HG03139 (cell line): ENCODE results near the gene ZKSCAN3.
A peak's percentile ranks its signal among the peaks of the same experiment; 100 is the strongest.
"Not testable (repeated sequence)": the region's sequence is repeated elsewhere in the genome, so short reads cannot be mapped to it uniquely, and the experiment has no call there.

ENCODE experiments used
- ATAC-seq: cut with Tn5 transposase; IDR thresholded peaks from one replicate; pipeline ENCODE4 v1.9.1; 2021; ENCODE audit not compliant: unreplicated experiment

Gene ZKSCAN3

DNA sequence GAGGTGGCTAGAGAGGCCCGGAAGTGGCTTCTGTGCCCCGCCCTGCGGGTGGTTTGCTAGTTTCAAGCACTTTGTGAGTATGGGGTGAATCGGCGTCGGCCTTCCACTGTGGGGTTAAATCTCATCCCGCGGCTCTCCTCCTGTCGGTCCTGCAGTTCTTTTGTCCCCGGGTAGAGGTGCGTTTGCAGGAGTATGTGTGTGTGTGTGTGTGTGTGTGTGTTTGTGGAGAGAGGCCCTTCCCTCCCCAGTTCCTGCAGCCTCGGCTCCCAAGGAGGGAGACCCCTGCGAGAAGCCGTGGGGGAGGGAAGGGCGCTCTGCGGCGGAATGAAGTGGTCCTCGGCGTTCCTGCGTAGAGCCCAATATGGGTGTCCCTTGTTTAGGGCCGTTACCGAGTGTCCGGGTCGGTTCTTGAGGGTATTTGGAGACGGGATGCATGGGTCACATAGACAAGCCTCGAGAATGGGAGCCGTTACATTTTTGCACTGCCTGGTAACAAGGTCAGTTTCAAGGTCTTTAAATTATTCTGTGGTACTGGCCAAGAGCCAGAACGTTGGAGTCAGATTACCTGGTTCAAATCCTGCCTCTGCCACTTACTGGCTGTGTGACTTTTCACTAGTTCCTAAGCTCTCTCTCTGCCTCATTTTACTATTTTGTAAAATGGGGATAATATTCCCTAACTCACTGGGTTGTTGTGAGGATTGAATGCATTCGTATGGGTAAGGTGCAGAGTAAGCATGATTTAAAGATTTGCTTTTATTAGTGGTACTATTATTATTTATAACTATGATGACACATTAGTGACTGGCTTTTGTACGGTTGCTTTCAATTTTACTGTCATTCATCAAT lies at the start of gene ZKSCAN3:
Gene ZKSCAN3 (plus strand): TSS at position 56 of the 846 bp plus-strand sequence. CDS start 9,640 bp downstream, outside the sequence.
- ATAC-seq = peak; percentile 94

DNA sequence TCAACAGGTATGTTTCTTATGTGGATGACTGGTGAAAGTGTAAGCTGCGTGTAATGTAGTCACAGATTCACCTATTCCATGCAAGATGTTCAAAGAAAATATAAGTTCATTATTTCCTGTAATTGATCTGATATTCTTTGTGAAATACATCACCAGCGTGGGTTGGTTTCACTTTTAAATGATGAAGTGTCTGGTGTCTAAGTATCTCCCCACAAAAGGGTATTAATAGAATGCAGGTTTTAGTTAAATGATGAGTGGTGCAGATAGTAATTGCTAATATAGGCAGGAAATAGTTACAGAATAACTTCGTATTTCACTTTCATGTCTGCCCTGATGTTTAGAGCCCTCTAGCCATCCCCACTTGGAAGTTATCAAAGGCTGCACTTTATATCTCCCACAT lies 46.2 kb upstream of the ZKSCAN3 start:
- ATAC-seq = peak; percentile 80

DNA sequence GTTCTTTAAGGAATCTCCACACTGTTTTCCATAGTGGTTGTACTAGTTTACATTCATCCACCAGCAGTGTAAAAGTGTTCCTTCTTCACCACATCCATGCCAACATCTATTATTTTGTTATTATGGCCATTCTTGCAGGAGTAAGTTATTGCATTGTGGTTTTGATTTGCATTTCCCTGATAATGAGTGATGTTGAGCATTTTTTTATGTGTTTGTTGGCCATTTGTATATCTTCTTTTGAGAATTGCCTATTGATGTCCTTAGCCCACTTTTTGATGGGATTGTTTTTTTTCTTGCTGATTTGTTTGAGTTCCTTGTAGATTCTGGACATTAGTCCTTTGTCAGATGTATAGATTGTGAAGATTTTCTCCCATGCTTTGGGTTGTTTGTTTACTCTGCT lies 43.4 kb upstream of the ZKSCAN3 start:
- ATAC-seq = not testable (repeated sequence)

DNA sequence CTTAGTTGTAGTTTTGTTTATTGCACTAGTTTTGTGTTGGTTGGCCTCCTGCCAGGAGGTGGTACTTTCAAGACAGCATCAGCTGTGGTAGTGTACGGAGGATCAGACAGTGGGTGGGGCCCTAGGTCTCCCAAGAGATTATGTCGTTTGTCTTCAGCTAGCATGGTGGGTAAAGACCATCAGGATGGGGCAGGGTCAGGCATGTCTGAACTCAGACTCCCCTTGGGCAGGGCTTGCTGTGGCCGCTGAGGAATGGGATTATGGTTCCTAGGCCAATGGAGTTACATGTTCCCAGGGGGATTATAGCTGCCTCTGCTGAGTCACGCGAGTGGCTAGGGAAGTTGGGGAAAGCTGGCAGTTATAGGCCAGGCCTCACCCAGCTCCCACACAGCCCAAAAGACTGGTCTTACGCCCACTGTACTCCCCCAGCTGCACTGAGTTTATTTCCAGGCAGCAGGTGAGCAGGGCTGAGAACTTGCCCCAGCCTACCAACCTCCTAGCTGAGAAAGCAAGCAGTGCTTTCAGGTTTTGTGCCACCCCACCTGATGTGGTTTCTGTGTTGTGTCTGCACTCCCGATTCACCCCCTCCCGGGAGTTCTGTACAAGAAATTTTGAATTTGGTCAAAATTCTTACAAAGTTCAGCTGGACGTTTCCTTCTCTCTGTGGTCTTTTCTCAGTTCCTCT lies 38.5 kb upstream of the ZKSCAN3 start:
- no peak for ATAC-seq

DNA sequence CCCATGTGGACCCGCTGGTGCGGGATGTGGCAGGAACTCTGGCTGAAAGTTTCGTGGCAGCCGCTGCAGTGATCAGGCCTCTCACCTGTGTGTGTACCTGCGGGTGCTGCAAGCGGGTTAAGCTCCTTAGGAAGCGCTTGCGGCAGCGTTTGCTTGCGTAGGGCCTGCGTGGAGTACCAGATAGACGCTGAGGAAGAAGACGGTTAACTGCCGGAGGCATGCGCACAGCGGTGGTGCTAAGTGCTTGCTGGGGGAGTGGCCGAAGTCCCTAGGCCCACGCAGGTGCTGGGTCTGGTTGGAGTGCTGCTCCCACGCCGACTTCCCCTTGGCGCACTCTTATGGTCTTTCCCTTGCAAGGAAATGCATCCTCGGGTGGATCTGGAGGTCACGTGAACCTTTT lies 36.8 kb upstream of the ZKSCAN3 start:
- no peak for ATAC-seq

DNA sequence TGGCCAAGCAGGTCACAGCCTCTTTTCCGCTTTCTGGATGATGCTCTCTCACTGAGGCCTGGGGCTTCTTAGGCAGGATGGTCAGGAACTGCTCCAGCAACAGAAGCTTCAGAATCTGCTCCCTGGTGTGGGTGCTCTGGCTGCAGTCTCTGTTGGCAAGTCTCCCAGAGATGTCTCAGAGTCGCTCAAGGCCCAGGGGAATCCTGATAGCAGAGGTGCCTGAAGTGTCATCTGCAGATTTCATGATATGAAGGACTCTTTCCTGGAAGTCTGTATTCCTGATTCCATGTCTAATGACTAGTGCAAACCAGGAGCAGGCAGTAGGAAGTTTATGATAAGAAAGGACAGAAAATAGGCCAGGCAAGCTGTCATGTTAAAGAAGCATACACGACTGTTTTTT lies 34.1 kb upstream of the ZKSCAN3 start:
- no peak for ATAC-seq

DNA sequence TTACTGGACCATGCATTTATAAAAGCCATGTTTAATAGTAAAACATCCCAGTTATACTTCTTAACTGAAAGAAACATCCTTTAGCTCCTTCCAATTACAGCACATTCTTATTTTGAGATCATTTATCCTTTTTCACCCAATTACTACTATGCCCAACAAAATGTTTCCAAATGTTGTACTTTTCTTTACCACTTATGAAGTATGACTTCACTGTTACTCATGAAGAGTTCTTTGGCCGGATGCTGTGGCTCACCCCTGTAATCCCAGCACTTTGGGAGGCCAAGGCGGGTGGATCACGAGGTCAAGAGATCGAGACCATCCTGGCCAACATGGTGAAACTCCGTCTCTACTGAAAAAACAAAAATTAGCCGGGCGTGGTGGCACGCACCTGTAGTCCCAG lies 31.9 kb upstream of the ZKSCAN3 start:
- not testable (repeated sequence) for ATAC-seq

DNA sequence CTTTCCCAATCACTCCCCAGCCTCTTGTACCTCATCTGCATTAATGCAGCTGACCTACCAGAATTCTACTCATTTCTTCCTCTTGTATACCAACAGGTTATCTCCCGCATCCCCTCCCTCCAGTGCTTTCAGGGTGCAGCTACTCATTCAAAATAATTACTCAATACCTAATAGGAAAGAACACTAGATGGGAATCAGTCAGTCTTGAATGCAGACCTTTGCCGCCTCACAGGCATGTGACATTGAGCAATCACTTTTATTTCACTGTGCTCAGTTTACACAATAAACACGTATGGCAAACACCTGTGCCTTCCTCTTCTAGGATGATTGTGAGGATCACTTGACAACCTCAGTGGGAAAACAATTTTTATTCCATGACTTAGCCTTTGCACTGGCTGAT lies 27.1 kb upstream of the ZKSCAN3 start:
- ATAC-seq = no peak

DNA sequence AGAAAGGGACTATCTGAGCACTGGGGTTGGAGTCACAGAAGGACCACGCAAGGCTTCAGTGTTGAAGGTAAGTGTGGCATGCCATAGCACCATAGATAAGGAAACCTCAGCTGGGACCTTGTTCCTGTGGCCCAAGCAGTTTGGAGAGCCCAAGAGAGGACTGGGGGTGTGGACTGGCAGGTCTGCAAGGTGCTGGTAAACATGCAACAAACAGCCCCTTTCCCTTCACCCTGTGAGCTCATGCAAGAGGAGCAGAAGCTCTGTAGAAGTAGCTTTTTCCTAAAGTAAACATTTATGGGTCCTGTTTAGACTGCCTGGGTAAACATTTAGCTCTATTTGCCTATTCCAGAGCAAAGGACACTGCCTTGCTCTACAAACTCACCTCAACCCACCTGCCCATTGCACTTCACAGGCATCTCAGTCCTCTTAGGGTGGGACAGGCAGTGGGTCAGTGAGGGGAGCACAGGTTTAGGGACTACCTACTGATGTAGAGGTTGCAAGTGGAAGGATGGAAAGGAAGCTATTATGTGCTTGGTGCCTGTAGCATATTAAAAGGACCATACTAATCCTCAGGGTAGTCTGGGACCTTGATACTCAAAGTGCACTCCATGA lies 25.8 kb upstream of the ZKSCAN3 start:
- ATAC-seq = no peak

DNA sequence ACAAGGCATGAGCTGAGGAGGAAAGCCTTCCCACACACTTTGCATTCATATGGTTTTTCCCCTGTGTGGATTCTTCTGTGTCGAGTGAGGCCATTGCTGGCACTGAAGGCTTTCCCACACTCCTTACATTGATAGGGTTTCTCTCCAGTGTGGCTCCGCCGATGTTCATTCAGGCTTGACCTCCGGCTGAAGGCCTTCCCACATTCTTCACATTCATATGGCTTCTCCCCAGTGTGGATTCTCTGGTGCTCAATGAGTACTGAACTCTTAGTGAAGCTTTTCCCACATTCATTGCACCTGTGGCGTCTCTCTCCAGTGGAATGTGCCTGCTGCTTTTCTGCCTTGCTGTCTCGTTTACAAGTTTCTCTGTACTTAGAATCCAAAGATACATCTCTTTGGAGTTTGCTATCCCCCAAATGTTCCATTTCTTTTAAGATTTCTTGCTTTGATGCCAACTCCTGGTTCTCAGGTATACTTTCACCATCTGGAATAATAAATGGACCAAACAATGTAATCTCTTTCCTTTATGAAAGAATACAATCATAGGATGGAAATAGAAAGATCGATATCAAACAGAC lies 23.3 kb upstream of the ZKSCAN3 start:
- ATAC-seq = no peak

DNA sequence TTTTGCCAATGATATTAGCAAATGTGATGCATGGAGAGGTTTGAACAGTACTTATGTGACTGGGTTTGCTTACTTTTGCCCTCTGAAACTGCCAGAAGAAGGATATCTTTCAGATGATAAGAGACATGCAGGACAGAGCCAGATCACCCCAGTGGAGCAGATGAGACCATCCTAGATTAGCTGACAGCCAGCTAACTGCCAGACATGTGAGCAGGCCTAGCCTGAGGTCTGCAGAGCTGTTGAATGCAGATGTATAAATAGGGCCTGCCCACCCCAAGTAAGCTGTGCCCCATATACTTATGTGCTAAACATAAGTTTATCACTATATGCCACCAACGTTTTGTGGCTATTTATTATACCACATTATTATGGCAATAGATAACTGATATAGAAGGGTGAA lies 19.7 kb upstream of the ZKSCAN3 start:
- ATAC-seq = no peak

DNA sequence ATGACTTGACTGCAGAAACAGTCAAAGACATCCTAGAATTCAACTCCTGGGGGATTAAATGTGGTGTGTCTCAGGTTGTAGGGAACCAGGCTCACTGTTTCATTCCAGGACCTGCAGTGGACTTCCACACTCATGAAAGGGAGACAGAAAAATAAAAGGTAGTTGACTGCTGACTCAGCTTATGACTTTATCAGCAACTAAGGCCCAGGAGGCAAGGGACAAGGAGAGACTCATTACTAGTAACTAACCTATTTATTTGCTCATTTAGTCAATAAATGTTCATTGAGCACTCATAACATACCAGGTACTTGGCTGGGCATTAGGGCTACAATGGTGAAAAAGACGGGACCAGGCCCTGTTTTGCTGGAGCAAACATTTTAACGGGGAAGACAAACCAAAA lies 16.7 kb upstream of the ZKSCAN3 start:
- ATAC-seq = no peak

DNA sequence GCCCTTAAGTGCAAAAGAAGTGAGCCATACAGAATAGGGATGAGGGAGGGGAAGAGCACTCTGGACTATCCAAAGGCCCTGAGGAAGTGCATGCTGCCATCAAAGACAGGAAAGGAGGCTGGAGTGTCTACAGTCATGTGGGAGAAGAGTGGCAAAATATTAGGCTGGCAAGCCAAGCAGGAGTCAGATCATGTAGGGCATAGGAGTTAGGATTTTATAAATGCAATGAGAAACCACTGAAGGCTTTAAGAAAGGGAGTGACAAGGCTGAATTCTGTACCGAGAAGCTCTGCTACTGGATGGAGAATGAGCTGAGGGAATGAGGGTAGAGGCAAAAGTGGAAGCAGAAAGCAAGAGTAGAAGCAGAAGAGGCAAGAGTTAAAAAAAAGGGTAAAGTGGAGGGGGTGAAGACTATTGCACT lies 16.1 kb upstream of the ZKSCAN3 start:
- no peak for ATAC-seq

DNA sequence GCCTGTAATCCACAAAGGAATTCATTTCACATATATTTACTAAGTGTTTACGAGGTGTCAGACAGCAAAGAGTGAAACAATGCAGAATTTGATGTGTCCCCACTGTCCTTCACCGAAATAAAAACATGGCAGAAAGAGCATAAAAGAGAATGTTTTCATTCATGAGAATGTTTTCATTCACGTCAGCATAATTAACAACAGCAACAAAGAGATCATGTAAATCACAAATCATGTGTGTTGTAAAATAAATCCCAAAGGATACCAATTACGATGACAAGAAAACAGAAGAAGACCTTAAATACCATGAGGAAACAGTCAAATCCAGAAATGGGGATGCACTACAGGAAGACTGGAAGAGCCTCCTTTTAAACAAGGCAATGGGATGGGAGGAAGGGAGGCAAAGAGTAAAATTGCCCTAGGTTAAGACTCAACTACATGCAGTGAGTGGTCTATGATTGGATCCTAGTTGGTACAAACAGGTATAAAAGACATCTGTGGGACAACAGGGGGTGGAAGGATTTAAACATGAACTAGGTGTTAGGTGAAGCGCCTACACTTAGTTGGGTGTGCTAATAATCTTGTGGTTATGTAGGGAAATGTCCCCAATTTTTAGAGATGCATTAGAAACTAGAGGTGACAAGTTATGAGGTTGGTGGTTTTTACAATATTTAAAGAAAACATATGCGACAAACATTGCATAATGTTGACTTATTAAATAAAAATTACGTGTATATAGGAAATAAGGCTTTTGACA lies 15.3 kb upstream of the ZKSCAN3 start:
- no peak for ATAC-seq

DNA sequence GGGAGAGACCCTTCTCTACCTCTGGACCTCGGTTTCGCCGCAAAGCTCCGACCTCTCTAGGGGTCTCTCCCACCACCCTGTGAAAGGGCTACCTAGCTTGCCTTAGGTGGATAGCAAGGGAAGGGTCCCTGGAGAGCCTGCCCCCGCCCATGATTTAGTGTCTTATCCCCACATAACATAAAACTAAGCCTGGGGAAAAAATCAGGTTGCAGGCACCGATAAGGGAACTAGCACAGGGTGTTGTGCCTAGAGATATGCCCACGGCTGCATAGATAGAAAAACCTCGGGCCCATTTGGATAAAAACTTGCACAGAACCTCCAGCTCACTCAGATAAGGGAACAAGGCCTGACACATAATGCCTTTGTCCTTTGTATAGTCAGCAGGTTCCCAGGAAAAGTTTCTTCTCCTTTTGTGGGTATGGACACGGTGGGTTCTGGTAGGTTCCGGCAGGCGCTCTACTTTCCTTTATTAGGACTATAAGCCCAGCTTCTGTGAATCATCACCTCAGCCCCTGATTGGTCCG lies 14.6 kb upstream of the ZKSCAN3 start:
- ATAC-seq = no peak

DNA sequence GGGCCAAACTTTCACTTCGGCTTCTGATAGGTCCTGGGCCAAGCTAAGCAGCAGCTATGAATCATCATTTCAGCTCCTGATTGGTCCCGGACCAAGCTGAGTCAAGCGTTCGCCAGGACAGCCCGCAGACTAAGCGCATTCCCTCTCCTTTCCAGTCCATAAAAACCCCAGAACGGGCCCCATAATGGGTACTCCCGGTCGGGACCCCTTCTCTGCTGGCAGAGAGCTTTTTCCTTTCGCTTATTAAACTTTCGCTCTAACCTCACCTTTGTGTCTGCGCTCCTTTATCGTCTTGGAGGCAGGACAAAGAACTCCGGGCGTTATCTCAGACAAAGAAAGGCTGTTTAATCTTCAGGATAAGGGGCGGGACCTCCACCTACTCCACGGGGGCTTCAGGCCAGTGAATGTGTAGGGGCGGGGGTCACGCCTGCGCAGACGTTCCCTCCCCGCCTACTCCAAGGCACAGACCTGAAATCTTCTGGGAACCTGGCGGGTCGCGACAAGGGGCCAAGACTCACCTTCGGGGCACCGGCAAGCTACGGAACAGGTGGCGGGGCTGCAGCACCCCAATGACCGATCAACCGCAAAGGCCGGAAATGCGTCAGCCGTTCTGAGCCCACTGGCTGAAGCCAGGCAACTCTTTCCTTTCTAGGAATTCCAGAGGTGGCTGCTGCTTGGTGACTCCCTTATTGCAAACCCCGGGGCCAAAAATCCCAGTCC lies 14.0 kb upstream of the ZKSCAN3 start, which contains the start of gene ZSCAN31:
Gene ZSCAN31 (minus strand): TSS at position 585 of the 720 bp plus-strand sequence. CDS start 6,465 bp downstream, outside the sequence.
- ATAC-seq = peak; percentile 75

DNA sequence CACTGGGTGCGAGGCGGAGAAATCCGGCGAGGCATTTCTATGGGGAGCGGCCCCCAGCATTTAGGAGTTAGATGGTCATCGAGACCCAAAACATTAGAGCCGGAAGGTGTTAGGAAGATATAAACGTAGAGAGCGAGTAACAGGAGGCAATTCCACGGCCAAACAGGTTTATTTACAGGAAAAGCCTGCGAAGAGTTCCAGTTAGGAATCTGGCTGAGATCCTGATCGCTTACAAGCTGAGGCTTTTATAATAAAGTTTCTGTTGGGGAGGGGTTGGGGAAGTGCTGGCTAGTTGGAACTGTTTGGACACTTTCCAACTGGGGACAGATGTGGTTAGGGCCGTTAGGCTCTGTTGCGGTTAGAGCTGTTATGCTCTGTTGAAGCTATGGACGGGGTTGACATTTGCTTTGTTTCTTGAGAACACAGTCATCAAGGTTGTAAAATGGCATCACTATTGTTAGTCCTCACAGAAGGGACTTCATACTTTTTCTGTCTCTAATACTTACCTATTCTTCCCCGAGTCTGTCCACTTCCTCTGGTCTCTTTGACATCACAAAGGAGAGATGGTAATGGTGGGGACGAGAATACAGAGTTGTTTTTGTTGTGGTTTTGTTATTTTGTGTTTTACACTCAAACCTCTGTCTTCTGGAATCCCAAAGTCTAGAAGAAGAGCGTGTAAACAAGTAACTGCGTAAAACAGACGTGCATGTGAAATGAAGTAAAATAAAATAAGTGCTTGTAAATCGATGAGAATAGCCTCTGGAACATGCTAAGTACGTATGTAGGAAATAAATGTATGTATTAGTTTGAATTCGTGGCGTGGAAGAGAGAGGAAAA lies 13.2 kb upstream of the ZKSCAN3 start:
- ATAC-seq = no peak

DNA sequence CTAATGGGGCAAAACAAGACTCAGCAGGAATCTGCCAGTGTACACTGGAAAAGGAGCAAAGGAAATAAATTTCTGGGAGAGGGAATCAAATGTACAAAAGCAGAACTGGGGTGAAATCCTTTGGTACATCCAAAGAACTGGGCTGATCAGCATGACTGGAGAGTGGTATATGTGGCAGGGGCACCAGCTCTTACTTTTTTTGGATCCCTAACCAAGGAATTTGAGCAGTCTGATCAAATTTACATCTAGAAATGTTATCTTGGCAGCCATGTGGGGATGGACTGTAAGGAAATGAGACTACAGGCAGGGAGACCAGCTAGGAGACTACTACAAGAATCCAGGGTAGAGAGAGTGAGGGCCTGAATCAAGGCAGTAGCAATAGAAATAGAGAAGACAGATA lies 12.6 kb upstream of the ZKSCAN3 start:
- no peak for ATAC-seq
